Fibroblast of villous mesenchyme (primary cell): ENCODE data around the gene PPP1R26. TPM values are rescaled to one million over a fixed set of nuclear protein-coding genes. Genes with fewer than 3 reads are reported as not detected.

Experiments used
- DNase-seq: peaks from one replicate; pipeline ENCODE4 v3.0.0-alpha.2; 2010; ENCODE audit warnings: low read depth
- H3K4me3 ChIP-seq: 2 replicates; pipeline ENCODE4 v1.5.1; 2011; ENCODE audit warnings: low read depth, mild to moderate bottlenecking, low read length
- CTCF ChIP-seq: IDR thresholded peaks from 2 replicates; pipeline ENCODE4 v1.5.1; 2012; ENCODE audit warnings: low read depth, mild to moderate bottlenecking, low read length; ENCODE audit not compliant: insufficient read depth
- total RNA-seq: library from RNA; depleted of rRNA; stranded (reverse); fragments of >200 nt; gene quantifications from 2 replicates; pipeline ENCODE4 v1.2.3, GENCODE V29; 2012

Gene PPP1R26
- total RNA-seq, 1 donor = 11.7 TPM

GRCh38 chr9:135490980-135491464 is 11.4 kb downstream of the PPP1R26 start:
- H3K4me3 ChIP-seq = no peak overlapping the region
- no peak for TF ChIP-seq CTCF
- DNase-seq = no peak

GRCh38 chr9:135491764-135492163 is 12.2 kb downstream of the PPP1R26 start:
- no peak for DNase-seq
- no peak overlapping the region for H3K4me3 ChIP-seq
- TF ChIP-seq CTCF = no peak

- TF ChIP-seq CTCF = no peak
- no peak overlapping the region for H3K4me3 ChIP-seq
- no peak for DNase-seq
These were observed 13.5 kb downstream of the PPP1R26 start for GRCh38 chr9:135492886-135493669.

DNA sequence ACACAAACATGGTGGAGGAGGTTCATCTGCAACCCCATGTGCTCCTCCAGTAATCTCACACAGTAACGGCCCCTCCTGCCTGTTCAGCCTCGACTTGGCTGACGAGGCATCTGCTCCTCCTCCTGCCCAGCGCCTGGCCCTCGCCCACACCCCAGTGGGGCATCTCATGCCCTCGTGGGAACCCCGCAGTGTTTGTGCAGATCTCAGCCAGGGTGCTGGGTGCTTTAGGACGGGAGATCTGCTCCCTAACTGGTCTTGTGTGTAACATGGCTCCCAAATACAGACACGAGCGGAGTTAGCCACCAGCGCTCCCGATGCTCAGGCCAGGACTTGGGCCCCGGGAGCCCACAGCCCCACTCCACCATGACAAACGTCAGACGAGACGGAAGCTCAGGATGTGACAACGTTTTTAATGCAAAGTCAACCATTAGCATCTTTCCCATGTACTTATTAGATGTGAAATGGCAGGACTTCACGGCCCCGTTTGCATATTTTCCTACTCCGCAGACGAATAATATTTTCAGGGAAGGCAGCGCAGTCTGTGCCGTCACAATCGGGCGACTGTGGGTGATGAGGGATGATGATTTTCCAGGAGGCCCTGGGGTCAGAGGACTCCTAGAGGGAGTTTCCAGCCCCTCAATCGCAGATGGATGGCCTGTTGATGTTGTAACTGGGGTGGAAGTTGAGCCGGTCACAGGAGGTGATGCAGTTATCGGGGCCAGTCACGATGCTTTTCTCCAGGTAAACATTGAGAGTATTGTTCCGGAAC is 15.4 kb downstream of the PPP1R26 start:
- no peak for TF ChIP-seq CTCF
- DNase-seq = no peak
- H3K4me3 ChIP-seq = no peak overlapping the region

- no peak for DNase-seq
- H3K4me3 ChIP-seq = no peak overlapping the region
- TF ChIP-seq CTCF = no peak
These were observed 19.0 kb downstream of the PPP1R26 start for GRCh38 chr9:135498381-135499126.

DNA sequence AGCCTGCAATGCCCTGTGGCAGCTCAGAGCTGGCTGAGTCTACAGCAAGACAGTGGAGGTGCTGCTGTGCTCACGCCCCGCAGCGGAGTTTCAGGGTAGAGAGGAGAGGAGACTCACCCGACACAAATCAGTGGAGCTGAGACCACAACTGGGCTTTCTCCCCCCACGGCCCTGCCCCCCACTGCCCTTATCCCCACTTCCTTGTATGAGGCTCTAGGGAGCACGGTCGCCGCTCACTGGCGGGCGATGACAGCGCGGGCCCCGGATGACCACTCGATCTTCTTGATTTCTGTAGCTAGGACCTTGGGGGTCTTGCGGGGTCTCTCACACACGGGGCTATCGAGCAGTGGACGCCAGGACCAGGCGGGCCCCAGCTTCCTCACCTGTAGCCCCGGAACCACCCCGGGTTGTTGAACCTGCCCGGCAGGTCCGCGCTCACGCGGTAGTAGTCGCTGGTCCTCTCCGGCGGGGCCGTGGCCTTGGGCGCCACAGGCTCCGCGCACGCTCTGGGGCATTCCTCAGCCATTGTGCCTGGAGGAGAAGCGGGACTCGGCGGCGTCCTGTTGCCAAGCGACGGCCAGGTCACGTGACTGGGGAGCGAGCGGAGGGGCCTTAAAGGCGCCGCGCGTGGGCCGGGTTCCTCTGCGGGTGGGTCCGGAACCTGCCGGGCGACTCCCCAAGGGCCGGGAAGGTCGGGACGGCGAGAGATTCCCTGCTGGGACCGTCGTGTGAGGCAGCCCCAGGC is 19.9 kb downstream of the PPP1R26 start:
- peak overlapping the region; percentile 87 for H3K4me3 ChIP-seq
- peak; percentile 91 for DNase-seq
- no peak for TF ChIP-seq CTCF
